A204.1 (cell line): ENCODE measurements around the gene RPP14.
"Not testable (repeated sequence)": the region's sequence is repeated elsewhere in the genome, so short reads cannot be mapped to it uniquely, and the experiment has no call there.

Source experiments
- FAIRE-seq: peaks from 2 replicates; lab custom pipeline; 2012; peaks lifted over from hg19 to GRCh38; lab: Jason Lieb, UNC

The RPP14 gene

GRCh38 chr3:58305882-58306711 is at the start of gene RPP14, which contains the start of gene HTD2:
TSS of gene RPP14 (plus strand) at chr3:58306245. CDS start at chr3:58310330, 4,085 bp downstream.
TSS of gene HTD2 (plus strand) at chr3:58306520. CDS start at chr3:58317614, 11,094 bp downstream.
- peak; percentile 91 for FAIRE-seq

- FAIRE-seq = no peak
Measured at GRCh38 chr3:58256511-58256910, 49.5 kb upstream of the RPP14 start.

GRCh38 chr3:58258392-58259055 is 47.5 kb upstream of the RPP14 start:
- no peak for FAIRE-seq

GRCh38 chr3:58260261-58260731 is 45.7 kb upstream of the RPP14 start:
- no peak for FAIRE-seq

GRCh38 chr3:58260733-58261132 is 45.3 kb upstream of the RPP14 start:
- FAIRE-seq = no peak

GRCh38 chr3:58261954-58262666 is 43.9 kb upstream of the RPP14 start:
- no peak for FAIRE-seq

- FAIRE-seq = no peak
Measured at GRCh38 chr3:58266577-58266976, 39.5 kb upstream of the RPP14 start.

GRCh38 chr3:58267543-58267942 is 38.5 kb upstream of the RPP14 start:
- not testable (repeated sequence) for FAIRE-seq

GRCh38 chr3:58269356-58269755 is 36.7 kb upstream of the RPP14 start:
- FAIRE-seq = no peak

GRCh38 chr3:58270485-58270884 is 35.6 kb upstream of the RPP14 start:
- FAIRE-seq = no peak

GRCh38 chr3:58271901-58272501 is 34.0 kb upstream of the RPP14 start:
- FAIRE-seq = no peak

- no peak for FAIRE-seq
Measured at GRCh38 chr3:58272891-58273290, 33.2 kb upstream of the RPP14 start.

GRCh38 chr3:58273362-58273761 is 32.7 kb upstream of the RPP14 start:
- FAIRE-seq = not testable (repeated sequence)

GRCh38 chr3:58274027-58274614 is 31.9 kb upstream of the RPP14 start:
- no peak for FAIRE-seq

- no peak for FAIRE-seq
Measured at GRCh38 chr3:58281069-58281468, 25.0 kb upstream of the RPP14 start.

- FAIRE-seq = no peak
Measured at GRCh38 chr3:58285334-58285733, 20.7 kb upstream of the RPP14 start.

GRCh38 chr3:58287354-58287753 is 18.7 kb upstream of the RPP14 start:
- FAIRE-seq = no peak

GRCh38 chr3:58288011-58288728 is 17.9 kb upstream of the RPP14 start:
- FAIRE-seq = no peak

GRCh38 chr3:58288964-58289613 is 17.0 kb upstream of the RPP14 start:
- not testable (repeated sequence) for FAIRE-seq

GRCh38 chr3:58290446-58290845 is 15.6 kb upstream of the RPP14 start:
- not testable (repeated sequence) for FAIRE-seq
